Ovary (tissue), 3 donors: Measurements from ENCODE around the gene OR9I1.

Source experiments
- POLR2A ChIP-seq: fragments of 450-650 bp; IDR thresholded peaks from one replicate; pipeline ENCODE4 v1.6.1; 2017; ENCODE audit warnings: antibody characterized with exemption, mild to moderate bottlenecking, moderate library complexity
- TF ChIP-seq, protein P1 (sequence below), 3 donors: fragments of 450-650 bp in 2 of 3; fragments of 200-600 bp in 1 of 3; IDR thresholded peaks; one replicate each; pipeline versions ENCODE4 v1.5.1 to v1.8.0; 2016 to 2022; ENCODE audit warnings: antibody characterized with exemption in 3 of 3, mild to moderate bottlenecking in 1 of 3
- donor health status: DM: no; HTN: no; CAD: no.

DNA sequence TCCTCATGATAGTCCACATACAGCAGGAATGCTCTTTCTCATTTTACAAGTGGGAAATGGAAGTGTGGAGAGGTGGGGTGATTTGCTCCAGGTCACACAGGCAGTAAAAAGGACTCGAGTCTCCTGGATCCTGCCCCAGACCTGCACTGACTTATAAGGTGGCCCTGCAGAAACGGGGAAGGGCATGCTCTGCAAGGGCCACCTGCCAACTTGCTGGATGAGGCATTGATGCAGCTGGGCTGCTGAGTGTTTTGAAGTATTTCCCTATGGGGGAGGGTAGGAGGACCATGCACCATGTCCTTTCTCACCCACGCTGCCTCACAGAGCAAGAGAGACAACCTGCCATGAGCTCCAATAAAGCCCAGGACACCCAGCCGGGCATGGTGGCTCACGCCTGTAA is 57.6 kb downstream of the OR9I1 start:
- TF ChIP-seq, protein P1, sequence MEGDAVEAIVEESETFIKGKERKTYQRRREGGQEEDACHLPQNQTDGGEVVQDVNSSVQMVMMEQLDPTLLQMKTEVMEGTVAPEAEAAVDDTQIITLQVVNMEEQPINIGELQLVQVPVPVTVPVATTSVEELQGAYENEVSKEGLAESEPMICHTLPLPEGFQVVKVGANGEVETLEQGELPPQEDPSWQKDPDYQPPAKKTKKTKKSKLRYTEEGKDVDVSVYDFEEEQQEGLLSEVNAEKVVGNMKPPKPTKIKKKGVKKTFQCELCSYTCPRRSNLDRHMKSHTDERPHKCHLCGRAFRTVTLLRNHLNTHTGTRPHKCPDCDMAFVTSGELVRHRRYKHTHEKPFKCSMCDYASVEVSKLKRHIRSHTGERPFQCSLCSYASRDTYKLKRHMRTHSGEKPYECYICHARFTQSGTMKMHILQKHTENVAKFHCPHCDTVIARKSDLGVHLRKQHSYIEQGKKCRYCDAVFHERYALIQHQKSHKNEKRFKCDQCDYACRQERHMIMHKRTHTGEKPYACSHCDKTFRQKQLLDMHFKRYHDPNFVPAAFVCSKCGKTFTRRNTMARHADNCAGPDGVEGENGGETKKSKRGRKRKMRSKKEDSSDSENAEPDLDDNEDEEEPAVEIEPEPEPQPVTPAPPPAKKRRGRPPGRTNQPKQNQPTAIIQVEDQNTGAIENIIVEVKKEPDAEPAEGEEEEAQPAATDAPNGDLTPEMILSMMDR (IDR thresholded peaks at IDR 0.05) = no peak
- no peak for TF ChIP-seq POLR2A
